A673 (cell line): Measurements from ENCODE around the gene DIPK1B.

Experiments
- CTCF ChIP-seq: fragments of 300-800, 200-600 bp; sonication (generic); conservative IDR thresholded peaks from 2 replicates; pipeline ENCODE4 v1.5.1; 2017; ENCODE audit warnings: low read depth, mild to moderate bottlenecking, antibody characterized with exemption, low read length, moderate library complexity, mixed read lengths
- EZH2 ChIP-seq: fragments of 200-600 bp; sonication (generic); IDR thresholded peaks from 2 replicates; pipeline ENCODE4 v1.6.1; 2017; ENCODE audit warnings: borderline replicate concordance, low read depth, mild to moderate bottlenecking, mixed read lengths, antibody characterized with exemption, low read length; ENCODE audit not compliant: poor library complexity, severe bottlenecking

GRCh38 chr9:136693490-136694162, 18.7 kb upstream of the DIPK1B start:
- no peak for TF ChIP-seq CTCF
- no peak for TF ChIP-seq EZH2
